ENCODE measurements around the gene UBE2J2.
A peak's percentile ranks its signal among the peaks of the same experiment; 100 is the strongest.

Gene UBE2J2

DNA sequence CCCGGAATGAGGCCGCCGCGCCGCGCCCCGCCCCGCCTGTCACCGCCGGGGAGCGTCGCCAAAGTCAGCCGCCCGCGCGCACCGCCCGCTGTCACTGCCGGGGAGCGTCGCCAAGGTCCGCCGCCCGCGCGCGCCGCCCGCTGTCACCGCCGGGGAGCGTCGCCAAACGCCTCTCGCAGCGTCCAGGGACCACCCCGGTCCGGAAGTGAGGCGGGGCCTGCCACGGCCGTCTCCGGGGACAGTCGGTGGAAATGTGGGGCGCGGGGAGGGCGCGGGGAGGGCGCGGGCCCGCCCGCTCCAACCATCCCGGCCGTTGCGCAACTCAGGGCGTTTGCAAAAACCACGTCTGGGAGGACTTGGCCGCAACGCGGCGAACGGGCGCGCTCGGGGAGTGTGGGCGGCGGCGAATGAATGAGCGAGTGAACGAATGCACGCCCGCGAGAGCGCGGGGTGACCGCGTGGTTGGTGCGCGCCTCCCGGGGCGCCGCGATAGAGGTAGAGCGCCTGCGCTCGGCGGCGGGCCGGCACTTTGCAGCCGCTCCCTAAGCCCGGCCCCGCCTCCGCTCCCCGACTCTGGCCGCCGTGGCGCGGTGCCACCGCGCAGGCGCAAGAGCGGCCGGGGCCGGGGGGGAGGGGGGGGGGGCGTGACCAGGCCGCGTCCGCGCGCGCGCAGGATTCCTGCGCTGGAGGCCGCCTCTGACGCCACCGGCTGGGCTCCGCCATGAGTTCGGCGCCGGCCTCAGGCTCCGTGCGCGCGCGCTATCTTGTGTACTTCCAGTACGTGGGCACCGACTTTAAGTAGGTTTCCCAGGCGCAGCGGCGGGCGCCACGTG, 34.5 kb upstream of the UBE2J2 start, which contains the start of the genes ACAP3 and PUSL1:
ACAP3 (minus strand) TSS at position 8 of the 833 bp plus-strand sequence. CDS start 115 bp downstream, outside the sequence.
PUSL1 (plus strand) TSS at position 675 of the 833 bp plus-strand sequence; CDS start at position 722, 47 bp downstream.
- H3K4me3 ChIP-seq = peak within 1 kb of the TSS; percentile 85
- DNase-seq (ENCODE audit: low read depth, low spot score) = peak; percentile 65
- no peak for TF ChIP-seq EZH2 (IDR thresholded peaks at IDR 0.05)
- peak; percentile 76; the same call in 1 of the 2 replicates for TF ChIP-seq POLR2AphosphoS5 (IDR thresholded peaks at IDR 0.05; ENCODE audit: borderline replicate concordance, low read depth, low read length)
- H3K27ac ChIP-seq = peak within 1 kb of the TSS; percentile 91
- peak within 1 kb of the TSS; percentile 79 for H3K9ac ChIP-seq (ENCODE audit: insufficient read length)
- peaks cover 20% of the 10 kb centered on the region; the same call in 1 of the 2 replicates for H3K36me3 ChIP-seq (ENCODE audit: insufficient read depth, low read length)
- H3K9me3 ChIP-seq (ENCODE audit: low read depth, low read length) = no peaks in the 10 kb centered on the region

DNA sequence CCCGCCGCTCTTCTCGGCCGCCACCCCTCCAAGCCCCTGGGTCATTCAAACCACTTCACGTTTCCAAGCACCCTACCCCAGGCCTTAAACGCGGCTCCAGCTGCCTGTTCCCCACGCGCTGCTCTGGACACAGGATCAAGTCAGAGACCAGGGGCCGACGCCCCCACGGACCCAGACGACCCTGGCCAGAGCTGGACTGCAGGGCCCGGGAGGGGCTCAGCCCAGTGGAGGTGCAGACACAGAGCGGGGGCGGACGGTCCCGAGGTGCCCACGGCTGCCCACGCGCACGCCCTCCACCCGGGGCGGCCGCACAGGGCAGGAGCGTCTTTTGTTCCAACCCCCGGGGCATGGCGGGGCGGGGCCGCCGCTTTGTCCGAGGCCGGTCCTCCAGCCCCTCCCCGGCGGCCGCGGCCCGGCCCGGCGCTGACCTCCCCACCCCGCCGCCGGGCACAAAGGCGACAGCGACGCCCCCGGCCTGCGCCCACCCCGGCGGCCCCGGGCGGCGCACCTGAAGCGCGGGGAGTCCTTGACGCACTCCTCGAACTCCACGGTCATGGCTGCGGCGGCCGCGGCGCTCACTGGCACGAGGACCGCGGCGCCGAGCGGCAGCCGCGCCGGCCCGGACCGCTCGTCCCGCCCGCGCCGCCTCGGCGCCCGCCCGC, 33.7 kb upstream of the UBE2J2 start:
- DNase-seq (ENCODE audit: low read depth, low spot score) = no peak
- peak overlapping the region; percentile 85 for H3K4me3 ChIP-seq
- no peaks in the 10 kb centered on the region for H3K9me3 ChIP-seq (ENCODE audit: low read depth, low read length)
- peak overlapping the region; percentile 62; the same call in 1 of the 2 replicates for H3K27ac ChIP-seq
- H3K9ac ChIP-seq (ENCODE audit: insufficient read length) = peak overlapping the region; percentile 75
- H3K36me3 ChIP-seq (ENCODE audit: insufficient read depth, low read length) = peaks cover 13% of the 10 kb centered on the region; the same call in 1 of the 2 replicates
- TF ChIP-seq FOXP2 (optimal IDR thresholded peaks at IDR 0.05; ENCODE audit: control extremely low read depth, extremely low read length, insufficient read depth) (no peak), EZH2 (IDR thresholded peaks at IDR 0.05) (no peak), POLR2AphosphoS5 (IDR thresholded peaks at IDR 0.05; ENCODE audit: borderline replicate concordance, low read depth, low read length) (no peak)

DNA sequence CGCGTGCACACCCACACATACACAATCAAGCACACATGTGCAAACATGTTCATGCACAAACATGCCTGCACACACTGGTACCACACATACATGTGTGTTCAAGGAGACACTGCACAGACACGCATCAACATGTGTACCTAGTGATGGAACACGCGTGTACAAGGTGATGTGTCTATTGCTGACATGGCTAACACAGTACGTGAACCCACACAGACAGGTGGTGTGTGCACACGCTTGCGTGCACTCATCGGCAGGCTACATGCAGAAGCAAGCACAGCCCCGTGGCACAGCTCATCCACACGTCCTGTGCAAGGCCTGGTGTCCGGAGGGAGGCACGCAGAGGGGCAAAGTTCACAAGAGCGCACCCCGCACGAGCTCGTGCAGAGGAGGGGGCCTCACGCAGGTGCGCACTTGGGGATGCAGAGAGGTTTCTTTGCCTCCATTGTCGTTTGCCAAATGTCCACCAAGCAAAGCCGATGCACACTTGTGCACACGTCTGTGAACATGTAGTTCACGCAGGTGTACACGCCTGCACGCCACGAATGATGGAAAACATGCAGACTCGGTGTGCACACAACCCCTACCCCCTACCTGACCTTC, 33.1 kb upstream of the UBE2J2 start:
- DNase-seq (ENCODE audit: low read depth, low spot score) = no peak
- TF ChIP-seq FOXP2 (optimal IDR thresholded peaks at IDR 0.05; ENCODE audit: control extremely low read depth, extremely low read length, insufficient read depth) = no peak
- no peak for TF ChIP-seq POLR2AphosphoS5 (IDR thresholded peaks at IDR 0.05; ENCODE audit: borderline replicate concordance, low read depth, low read length)
- no peak for TF ChIP-seq EZH2 (IDR thresholded peaks at IDR 0.05)
- Histone ChIP-seq H3K36me3 (ENCODE audit: insufficient read depth, low read length) (peaks cover 10% of the 10 kb centered on the region; the same call in 1 of the 2 replicates), H3K9me3 (ENCODE audit: low read depth, low read length) (no peaks in the 10 kb centered on the region), H3K9ac (ENCODE audit: insufficient read length) (peak overlapping the region; percentile 75), H3K27ac (no peak overlapping the region; the same call in 1 of the 2 replicates), H3K4me3 (peak overlapping the region; percentile 85)

DNA sequence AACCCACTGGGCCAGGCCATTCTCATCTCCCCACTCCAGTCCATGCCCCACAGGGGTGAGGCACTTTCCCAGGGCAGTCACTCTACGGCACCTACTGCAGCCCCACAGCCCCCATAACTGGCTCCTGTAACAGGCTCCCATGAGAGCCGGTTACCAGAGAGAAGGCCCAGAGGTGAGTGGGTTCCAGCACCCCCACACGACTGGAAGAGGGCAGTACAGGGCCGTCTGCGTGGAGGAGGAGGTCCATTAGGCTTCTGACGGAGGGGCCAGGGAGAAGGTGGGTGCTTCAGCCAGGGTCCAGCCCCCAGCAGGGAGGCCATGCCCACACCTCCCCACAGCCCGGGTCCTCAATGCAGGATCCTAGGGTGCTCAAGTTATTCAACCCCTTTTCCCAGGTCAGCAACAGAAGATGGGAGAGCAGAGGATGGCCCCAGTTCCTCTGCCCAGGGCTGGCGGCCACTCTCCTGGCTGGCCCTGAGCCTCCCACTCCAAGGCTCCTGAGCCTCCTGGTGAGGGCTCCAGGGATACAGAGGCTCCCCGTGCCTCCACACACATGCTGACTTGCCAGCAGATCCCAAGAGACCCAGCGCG, 32.5 kb upstream of the UBE2J2 start:
- peak overlapping the region; percentile 85 for H3K4me3 ChIP-seq
- H3K9ac ChIP-seq (ENCODE audit: insufficient read length) = peak overlapping the region; percentile 66
- no peak for DNase-seq (ENCODE audit: low read depth, low spot score)

DNA sequence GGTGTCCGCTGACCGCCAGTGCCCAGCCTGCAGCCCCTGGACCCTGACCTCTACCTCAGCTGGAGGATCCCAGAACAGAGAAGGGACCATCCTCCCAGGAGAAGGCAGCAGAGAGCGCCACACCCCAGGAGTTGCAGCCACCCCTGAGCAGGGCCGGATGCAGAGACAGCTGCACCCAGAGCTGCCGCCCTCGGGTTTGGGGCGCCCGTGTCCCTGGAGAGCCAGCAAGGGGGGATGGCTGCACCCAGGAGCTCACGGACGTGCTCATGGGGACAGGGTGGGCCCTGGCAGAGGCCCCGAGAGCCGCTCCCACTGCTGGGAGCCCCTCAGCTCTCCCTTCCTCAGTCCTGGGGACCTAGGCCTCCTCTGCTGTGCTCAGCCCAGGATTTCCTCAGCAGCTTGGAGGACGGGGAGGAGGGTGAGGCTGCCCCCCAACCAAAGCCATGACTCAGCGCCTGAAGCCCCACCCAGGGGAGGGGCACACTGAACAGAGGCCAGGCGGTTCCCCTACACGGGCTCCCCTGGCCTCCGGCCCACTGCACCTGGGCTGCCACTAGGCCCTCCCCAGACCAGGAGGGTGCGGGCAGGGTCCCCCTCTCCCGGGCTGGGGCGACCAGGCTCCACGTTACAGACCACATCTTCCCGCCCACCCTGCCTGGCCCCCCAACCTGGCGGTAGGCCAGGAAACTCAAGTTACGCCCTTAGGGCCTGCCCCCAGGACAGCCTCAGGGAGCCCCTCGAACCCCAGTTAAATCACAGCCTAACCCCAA, 31.8 kb upstream of the UBE2J2 start:
- Histone ChIP-seq H3K9ac (ENCODE audit: insufficient read length) (peak overlapping the region; percentile 66), H3K36me3 (ENCODE audit: insufficient read depth, low read length) (no peaks in the 10 kb centered on the region; the same call in 1 of the 2 replicates), H3K27ac (peak overlapping the region; percentile 80), H3K9me3 (ENCODE audit: low read depth, low read length) (no peaks in the 10 kb centered on the region), H3K4me3 (peak overlapping the region; percentile 85)
- no peak for DNase-seq (ENCODE audit: low read depth, low spot score)
- TF ChIP-seq POLR2AphosphoS5 (IDR thresholded peaks at IDR 0.05; ENCODE audit: borderline replicate concordance, low read depth, low read length) (peak; percentile 38; the same call in 1 of the 2 replicates), FOXP2 (optimal IDR thresholded peaks at IDR 0.05; ENCODE audit: control extremely low read depth, extremely low read length, insufficient read depth) (no peak), EZH2 (IDR thresholded peaks at IDR 0.05) (no peak)

More for the DNA sequence above, 32.5 kb upstream of the UBE2J2 start:
- Histone ChIP-seq H3K9me3 (ENCODE audit: low read depth, low read length) (no peaks in the 10 kb centered on the region), H3K27ac (peak overlapping the region; percentile 80), H3K36me3 (ENCODE audit: insufficient read depth, low read length) (peaks cover 4% of the 10 kb centered on the region; the same call in 1 of the 2 replicates)
- TF ChIP-seq EZH2 (IDR thresholded peaks at IDR 0.05) (no peak), POLR2AphosphoS5 (IDR thresholded peaks at IDR 0.05; ENCODE audit: borderline replicate concordance, low read depth, low read length) (no peak), FOXP2 (optimal IDR thresholded peaks at IDR 0.05; ENCODE audit: control extremely low read depth, extremely low read length, insufficient read depth) (no peak)

DNA sequence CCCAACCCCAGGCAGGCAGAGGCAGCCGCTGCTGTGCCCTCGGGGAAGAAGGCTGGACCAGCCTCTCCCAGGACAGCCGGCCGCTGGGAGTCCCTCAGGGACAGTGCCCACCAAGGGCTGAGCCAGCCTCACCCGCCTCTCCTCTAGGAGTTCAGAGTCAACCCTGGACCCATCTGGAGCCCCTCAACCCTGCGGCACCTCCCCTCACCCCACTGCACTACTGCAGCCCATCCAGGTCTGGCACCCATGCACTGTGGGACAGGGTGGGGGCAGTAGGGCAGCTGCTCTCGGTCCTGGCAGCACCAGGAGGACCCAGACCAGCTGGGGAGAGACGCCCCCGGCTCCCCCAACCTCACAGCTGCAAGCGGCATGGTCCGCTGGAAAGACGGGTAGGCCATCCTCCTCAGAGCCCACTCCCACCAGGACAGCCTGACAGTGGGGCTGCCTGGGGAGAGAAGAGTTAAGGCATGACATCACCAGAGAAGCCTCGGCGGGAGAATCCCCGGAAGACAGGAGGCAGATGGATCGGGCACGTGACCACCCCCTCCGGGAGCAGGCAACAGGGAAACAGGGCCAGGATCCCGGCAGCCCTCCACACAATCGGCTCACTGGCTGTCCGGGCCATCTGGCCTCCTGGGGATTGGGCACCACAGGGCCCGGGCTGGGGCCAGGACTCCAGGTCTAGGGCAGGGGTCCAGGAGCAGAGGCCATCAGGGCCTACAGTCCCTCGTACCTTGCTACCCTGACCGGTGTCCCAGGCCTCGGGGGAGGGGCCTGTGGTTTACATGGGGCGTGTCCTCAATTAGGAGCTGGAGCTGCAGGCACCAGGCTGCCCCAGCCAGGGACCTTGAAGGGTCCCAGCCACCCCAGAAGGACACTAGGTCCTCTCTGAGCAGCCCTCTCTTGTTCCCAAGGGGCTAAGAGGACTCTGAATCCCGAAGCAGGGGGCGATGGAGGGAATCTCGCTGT, 31.0 kb upstream of the UBE2J2 start:
- H3K4me3 ChIP-seq = peak overlapping the region; percentile 85
- peak overlapping the region; percentile 80 for H3K27ac ChIP-seq
- no peaks in the 10 kb centered on the region for H3K9me3 ChIP-seq (ENCODE audit: low read depth, low read length)
- TF ChIP-seq POLR2AphosphoS5 (IDR thresholded peaks at IDR 0.05; ENCODE audit: borderline replicate concordance, low read depth, low read length) = peak; percentile 62; the same call in 1 of the 2 replicates
- TF ChIP-seq EZH2 (IDR thresholded peaks at IDR 0.05) = no peak
- TF ChIP-seq FOXP2 (optimal IDR thresholded peaks at IDR 0.05; ENCODE audit: control extremely low read depth, extremely low read length, insufficient read depth) = no peak
- peak overlapping the region; percentile 66 for H3K9ac ChIP-seq (ENCODE audit: insufficient read length)
- H3K36me3 ChIP-seq (ENCODE audit: insufficient read depth, low read length) = no peaks in the 10 kb centered on the region
- peak; percentile 61 for DNase-seq (ENCODE audit: low read depth, low spot score)
